HepG2 (cell line): ENCODE results near the gene MAN1A1. TPM values are rescaled to one million over a fixed set of nuclear protein-coding genes. Genes with fewer than 3 reads are reported as not detected.

Source experiments
- PRDM10 ChIP-seq: sonication (generic); formaldehyde crosslinking; IDR thresholded peaks from 2 replicates; pipeline ENCODE4 v1.4.0; 2020; ENCODE audit warnings: low read depth, missing genetic modification reagents
- PRPF4 ChIP-seq: fragments of 200-400 bp; formaldehyde crosslinking; IDR thresholded peaks from 2 replicates; pipeline ENCODE4 v1.6.1; 2016; ENCODE audit warnings: low read length, low read depth; ENCODE audit not compliant: poor library complexity, severe bottlenecking
- ZFP62 ChIP-seq: sonication (generic); formaldehyde crosslinking; IDR thresholded peaks from 2 replicates; pipeline ENCODE4 v1.4.0; 2020; ENCODE audit warnings: missing genetic modification reagents
- ZNF235 ChIP-seq: sonication (generic); formaldehyde crosslinking; IDR thresholded peaks from 2 replicates; pipeline ENCODE4 v1.8.1; 2023; ENCODE audit warnings: mild to moderate bottlenecking, missing genetic modification reagents, borderline replicate concordance
- ZNF530 ChIP-seq: sonication (generic); formaldehyde crosslinking; IDR thresholded peaks from 2 replicates; pipeline ENCODE4 v1.5.0; 2020; ENCODE audit warnings: low read depth, mild to moderate bottlenecking, missing genetic modification reagents
- ZNF678 ChIP-seq: sonication (generic); formaldehyde crosslinking; IDR thresholded peaks from 2 replicates; pipeline ENCODE4 v1.4.0; 2020; ENCODE audit warnings: mild to moderate bottlenecking, missing genetic modification reagents
- ZNF740 ChIP-seq: sonication (generic); formaldehyde crosslinking; IDR thresholded peaks from 2 replicates; pipeline ENCODE4 v1.4.0; 2020; ENCODE audit warnings: missing genetic modification reagents
- polyA plus RNA-seq, 8 experiments: library from polyadenylated mRNA; depleted of rRNA in 3 of 8; stranded (reverse) in 7 of 8; unstranded in 1 of 8; fragments of >200 nt; fragmentation: Illumina TruSeq in 4 of 8; extraction: Trizol in 4 of 8; gene quantifications; 2 replicates each; pipeline versions ENCODE4 v1.2.1 to v1.2.3, GENCODE V29; 2011 to 2016; ENCODE audit warnings: low read depth in 4 of 8, missing spikeins in 1 of 8, mixed read lengths in 1 of 8; ENCODE audit not compliant: insufficient read depth in 1 of 8
- total RNA-seq, 5 experiments: library from RNA; depleted of rRNA; stranded (reverse); fragments of >200 nt; fragmentation: Illumina TruSeq; extraction: Trizol; gene quantifications; 2 replicates each; pipeline ENCODE4 v1.2.3, GENCODE V29; 2016; ENCODE audit warnings: low read depth in 1 of 5
- TF ChIP-seq, protein P1 (sequence below), 2 experiments: sonication (generic) in 1 of 2; formaldehyde crosslinking in 1 of 2; IDR thresholded peaks; 2 replicates each; pipeline versions ENCODE4 v1.4.0 to v1.6.1; 2016 to 2020; ENCODE audit warnings: borderline replicate concordance in 1 of 2, low read depth in 1 of 2, mild to moderate bottlenecking in 1 of 2, missing genetic modification reagents in 1 of 2
- TF ChIP-seq, protein P2 (sequence below): sonication (generic); formaldehyde crosslinking; IDR thresholded peaks from 2 replicates; pipeline ENCODE4 v1.8.1; 2023; ENCODE audit warnings: mild to moderate bottlenecking, moderate library complexity, missing genetic modification reagents
- TF ChIP-seq, protein P3 (sequence below): sonication (generic); formaldehyde crosslinking; IDR thresholded peaks from 2 replicates; pipeline ENCODE4 v1.4.0; 2020; ENCODE audit warnings: missing genetic modification reagents
- TF ChIP-seq, protein P4 (sequence below): sonication (generic); formaldehyde crosslinking; IDR thresholded peaks from 2 replicates; pipeline ENCODE4 v1.4.0; 2020; ENCODE audit warnings: mild to moderate bottlenecking, low read depth, missing genetic modification reagents

Gene MAN1A1
- total and polyA plus RNA-seq, 2 of the 13 experiments (the other 11 are each of a cell fraction or from before 2014, with no cell fraction given) = 156 to 236 TPM

GRCh38 chr6:119349361-119350201 lies at the start of gene MAN1A1 (continued):
- TF ChIP-seq, protein P1, sequence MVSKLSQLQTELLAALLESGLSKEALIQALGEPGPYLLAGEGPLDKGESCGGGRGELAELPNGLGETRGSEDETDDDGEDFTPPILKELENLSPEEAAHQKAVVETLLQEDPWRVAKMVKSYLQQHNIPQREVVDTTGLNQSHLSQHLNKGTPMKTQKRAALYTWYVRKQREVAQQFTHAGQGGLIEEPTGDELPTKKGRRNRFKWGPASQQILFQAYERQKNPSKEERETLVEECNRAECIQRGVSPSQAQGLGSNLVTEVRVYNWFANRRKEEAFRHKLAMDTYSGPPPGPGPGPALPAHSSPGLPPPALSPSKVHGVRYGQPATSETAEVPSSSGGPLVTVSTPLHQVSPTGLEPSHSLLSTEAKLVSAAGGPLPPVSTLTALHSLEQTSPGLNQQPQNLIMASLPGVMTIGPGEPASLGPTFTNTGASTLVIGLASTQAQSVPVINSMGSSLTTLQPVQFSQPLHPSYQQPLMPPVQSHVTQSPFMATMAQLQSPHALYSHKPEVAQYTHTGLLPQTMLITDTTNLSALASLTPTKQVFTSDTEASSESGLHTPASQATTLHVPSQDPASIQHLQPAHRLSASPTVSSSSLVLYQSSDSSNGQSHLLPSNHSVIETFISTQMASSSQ (IDR thresholded peaks at IDR 0.05; ENCODE audit: low read depth) = no peak
- TF ChIP-seq, protein P1 (CRISPR knock-in tag; IDR thresholded peaks at IDR 0.05; ENCODE audit: borderline replicate concordance) = peak; percentile 77; the same call in 1 of the 2 replicates
- peak; percentile 33; the same call in 1 of the 2 replicates for TF ChIP-seq PRDM10 (CRISPR knock-in tag)
- TF ChIP-seq, protein P2, sequence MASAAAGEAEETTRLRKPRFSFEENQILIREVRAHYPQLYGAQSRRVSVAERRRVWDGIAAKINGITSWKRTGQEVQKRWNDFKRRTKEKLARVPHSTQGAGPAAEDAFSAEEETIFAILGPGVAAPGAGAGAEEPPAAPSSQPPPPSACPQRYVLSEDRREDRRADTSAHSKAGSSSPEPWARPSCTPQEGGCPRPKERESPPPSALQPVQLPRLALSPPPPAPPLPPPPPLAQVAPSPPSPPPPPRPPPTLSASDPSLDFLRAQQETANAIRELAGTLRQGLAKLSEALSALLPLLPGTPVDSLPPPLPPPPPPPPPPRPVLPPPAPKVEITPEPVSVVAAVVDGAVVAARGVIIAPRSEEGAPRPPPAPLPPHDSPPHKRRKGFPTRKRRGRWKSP (CRISPR knock-in tag) = peak; percentile 67; the same call in 1 of the 2 replicates
- TF ChIP-seq ZNF235 (CRISPR knock-in tag) = peak; percentile 14
- TF ChIP-seq ZNF530 = 0 out of 2 replicates have a peak, but pooled peaks have one; percentile 57
- no peak for TF ChIP-seq ZFP62 (CRISPR knock-in tag)
- peak; percentile 89; the same call in 1 of the 2 replicates for TF ChIP-seq ZNF678
- TF ChIP-seq ZNF740 = peak; percentile 34; the same call in 1 of the 2 replicates
- TF ChIP-seq, protein P3, sequence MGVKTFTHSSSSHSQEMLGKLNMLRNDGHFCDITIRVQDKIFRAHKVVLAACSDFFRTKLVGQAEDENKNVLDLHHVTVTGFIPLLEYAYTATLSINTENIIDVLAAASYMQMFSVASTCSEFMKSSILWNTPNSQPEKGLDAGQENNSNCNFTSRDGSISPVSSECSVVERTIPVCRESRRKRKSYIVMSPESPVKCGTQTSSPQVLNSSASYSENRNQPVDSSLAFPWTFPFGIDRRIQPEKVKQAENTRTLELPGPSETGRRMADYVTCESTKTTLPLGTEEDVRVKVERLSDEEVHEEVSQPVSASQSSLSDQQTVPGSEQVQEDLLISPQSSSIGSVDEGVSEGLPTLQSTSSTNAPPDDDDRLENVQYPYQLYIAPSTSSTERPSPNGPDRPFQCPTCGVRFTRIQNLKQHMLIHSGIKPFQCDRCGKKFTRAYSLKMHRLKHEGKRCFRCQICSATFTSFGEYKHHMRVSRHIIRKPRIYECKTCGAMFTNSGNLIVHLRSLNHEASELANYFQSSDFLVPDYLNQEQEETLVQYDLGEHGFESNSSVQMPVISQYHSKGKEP (CRISPR knock-in tag) = peak; percentile 81
- no peak for TF ChIP-seq PRPF4
- TF ChIP-seq, protein P4, sequence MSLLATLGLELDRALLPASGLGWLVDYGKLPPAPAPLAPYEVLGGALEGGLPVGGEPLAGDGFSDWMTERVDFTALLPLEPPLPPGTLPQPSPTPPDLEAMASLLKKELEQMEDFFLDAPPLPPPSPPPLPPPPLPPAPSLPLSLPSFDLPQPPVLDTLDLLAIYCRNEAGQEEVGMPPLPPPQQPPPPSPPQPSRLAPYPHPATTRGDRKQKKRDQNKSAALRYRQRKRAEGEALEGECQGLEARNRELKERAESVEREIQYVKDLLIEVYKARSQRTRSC (CRISPR knock-in tag) = peak; percentile 95
